Measurements from ENCODE around the gene MAPT. TPM values are rescaled to one million over a fixed set of nuclear protein-coding genes. Genes with fewer than 3 reads are reported as not detected.
"Not testable (repeated sequence)": the region's sequence is repeated elsewhere in the genome, so short reads cannot be mapped to it uniquely, and the experiment has no call there.

MAPT gene
- polyA plus RNA-seq, 3 donors, result 7.1 to 8.1 (median 7.4) TPM

DNA sequence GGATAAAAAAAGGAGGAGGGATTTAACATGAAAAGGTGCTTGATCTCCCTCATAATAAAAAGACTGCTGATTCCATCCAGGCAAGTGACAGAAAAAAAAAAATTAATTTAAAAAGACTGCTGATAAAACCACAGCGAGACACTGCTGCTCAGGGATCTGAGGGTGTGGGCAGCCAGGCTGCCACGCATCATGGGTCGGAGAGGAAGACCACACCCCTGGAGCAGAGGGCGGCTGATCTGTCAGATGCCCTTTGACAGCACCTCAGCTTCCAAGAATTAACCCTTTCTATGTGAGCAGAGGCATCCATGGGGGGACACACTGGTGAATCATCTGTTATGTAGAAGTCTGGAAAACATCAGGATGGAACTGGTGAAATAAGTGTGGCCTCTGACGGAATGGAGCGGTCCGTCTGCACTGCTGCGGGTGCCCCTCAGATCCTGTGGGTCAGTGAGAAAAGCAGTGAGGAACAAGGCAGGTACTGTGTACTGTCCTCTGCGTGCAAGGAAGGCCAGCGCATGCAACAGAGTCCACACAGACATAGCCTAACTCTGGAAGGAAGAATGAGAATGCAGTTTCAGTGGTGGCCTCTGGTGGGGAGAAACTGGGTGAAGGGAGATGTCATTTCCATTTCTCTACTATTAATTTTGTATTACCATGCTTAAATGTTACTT is 19.8 kb downstream of the MAPT start:
- DNase-seq (ENCODE audit: extremely low read depth in 1 of 11, low read depth in 9 of 11, low spot score in 4 of 11), result no peak

DNA sequence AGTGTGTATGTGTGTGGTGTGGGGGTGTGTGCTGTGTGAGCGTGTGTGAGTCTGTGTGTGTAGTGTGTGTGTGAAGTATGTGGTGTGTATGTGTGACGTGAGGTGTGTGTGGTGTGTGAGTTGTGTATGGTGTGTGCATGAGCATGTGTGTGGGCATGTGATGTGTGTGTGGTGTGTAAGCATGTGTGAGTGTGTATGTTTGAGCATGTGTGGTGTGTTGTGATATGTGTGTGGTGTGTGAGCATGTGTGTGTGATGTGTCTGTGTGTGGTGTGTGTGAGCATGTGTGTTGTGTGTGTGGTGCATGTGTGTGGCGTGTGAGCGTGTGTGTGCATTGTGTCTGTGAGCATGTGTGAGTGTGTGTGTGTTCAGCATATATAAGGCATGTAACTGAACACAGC is 20.9 kb downstream of the MAPT start:
- DNase-seq (ENCODE audit: extremely low read depth in 1 of 11, low read depth in 9 of 11, low spot score in 4 of 11), result no peak

DNA sequence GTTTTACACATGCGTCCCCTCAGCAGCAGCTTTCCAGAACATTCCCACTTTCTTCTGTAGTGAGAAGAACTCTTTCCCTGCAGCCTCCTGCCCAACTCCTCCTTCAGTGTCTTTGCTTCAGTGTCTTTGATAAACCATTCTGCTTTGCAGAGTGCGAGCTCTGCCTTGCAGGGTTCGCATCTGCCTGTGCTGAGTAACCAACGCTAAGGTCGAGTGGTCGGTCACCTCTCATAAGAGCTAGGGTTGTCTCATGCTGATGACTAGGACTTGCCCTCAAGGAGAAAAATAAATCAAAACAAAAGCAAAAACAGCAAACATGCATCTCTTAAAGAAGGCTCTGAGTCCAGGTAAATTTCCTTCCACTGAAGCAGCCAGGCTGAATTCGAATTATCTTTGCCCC is 22.7 kb downstream of the MAPT start:
- no peak for DNase-seq (ENCODE audit: extremely low read depth in 1 of 11, low read depth in 9 of 11, low spot score in 4 of 11)

DNA sequence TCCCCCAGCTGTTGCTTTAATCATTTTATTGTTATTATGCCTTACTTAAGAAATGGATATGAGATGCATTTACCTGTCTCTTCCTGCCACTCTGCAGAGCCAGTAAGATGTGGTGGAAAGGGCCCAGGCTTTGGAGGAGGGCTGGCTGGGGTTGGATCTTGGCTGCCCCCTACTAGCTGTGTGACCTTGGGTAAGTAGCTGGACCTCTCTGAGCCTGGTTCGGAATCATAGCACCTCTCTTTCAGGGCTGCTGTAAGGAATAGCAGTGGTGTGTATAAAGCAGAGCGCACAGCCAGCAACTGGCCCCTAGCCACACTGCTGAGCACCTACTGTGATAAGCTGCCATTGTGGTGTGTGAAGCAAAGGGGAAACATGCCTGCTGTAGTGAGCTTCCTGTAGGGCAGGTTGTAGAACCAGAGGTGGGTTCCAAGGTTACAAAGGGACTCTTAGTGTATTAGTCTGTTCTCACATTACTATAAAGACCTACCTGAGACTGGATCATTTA is 23.9 kb downstream of the MAPT start:
- DNase-seq (ENCODE audit: extremely low read depth in 1 of 11, low read depth in 9 of 11, low spot score in 4 of 11), result no peak

DNA sequence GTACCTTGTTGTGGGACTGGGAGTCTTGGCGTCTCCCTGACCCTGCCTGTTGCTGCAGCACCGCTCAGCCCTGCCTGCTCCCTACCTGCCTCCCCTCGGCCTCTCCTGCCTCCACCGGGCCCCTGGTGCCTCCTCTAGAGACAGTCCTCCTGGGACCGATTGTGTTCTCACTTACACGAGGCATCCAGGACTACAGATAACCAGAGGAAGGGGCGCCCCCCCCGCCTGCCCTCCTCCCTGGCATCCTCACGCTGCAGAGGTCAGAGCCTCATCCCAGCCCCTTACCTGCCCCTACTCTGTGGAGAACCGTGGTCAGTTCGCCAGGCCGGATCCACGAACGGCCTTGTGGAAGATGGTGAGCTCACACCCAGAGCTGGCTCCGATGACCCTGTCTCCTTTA is 24.8 kb downstream of the MAPT start:
- no peak for DNase-seq (ENCODE audit: extremely low read depth in 1 of 11, low read depth in 9 of 11, low spot score in 4 of 11)

DNA sequence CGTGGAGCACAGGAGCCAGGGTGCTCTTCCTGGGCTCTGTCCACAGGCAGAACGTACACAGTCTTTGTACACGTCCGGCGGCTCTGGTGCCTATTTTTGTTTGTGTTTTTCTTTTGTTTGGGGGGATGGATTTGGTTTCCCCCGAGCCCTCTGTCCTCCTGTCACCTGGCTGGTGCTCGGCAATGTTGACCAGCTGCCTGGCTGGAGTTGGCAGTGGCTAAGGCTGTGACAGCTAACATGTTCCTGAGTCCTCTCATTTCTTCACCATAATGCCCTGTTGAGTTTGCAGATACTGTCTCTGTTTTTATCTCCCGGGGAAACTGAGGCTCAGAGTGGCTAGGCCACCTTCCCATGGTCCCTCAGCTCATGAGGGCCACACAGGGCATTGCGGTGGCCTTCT is 25.7 kb downstream of the MAPT start:
- DNase-seq (ENCODE audit: extremely low read depth in 1 of 11, low read depth in 9 of 11, low spot score in 4 of 11), result no peak

DNA sequence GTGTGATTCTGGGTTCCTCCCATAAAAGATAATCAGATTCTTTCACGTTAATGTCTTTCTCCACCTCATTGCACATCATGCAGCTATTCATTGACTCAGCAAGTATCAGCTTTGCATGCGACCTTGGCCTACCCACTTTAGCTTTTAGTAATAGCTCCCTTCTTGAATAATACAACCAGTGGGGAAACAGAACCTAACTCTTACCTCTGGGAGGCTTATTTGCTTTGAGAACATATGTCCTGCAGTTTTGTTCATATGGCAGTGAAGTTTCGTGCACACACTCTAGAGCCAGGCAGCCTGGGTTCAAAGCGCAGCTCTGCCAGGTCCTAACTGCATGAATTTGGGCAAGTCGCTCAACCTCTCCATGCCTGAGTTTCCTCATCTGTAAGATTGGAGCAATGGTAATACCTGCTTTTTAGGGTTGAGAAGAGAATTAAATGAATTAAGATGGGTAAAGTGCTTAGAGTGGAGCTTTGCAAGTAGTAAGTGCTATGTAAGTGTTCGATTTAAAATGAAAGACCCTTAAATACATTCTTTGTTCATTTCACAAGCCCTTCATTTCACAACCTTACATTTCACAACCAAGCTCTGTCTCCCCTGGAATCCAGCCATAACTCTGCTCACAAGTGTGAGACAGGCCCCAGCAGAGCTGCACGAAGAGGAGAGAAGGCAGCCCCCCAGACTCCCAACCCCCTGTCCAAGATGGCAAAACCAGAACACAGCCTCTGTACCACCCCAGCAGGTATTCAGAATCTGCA is 29.3 kb downstream of the MAPT start:
- DNase-seq (ENCODE audit: extremely low read depth in 1 of 11, low read depth in 9 of 11, low spot score in 4 of 11), result no peak

DNA sequence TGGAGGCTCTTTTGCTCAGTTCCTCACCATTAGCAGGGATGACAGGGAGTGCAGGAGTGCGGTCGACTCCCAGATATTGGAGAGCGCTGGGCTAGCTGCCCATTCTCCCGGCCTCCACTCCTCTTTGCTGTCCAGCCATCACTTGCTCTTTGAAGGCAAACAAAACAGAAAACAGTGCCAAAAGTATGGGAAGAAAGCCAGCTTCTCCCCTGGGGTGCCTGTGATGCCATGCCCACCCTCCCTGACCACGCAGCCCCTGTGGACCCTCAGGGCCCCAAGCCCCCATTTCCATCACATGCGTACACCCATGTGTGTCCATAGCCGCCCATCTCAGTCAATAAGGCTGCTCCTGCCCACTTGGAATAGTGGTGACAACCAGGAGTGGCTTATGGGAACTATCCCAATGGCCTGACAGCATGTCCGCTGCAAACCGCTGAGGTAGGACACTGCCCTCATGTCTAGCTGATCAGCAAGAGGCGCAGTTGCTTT is 30.0 kb downstream of the MAPT start:
- no peak for DNase-seq (ENCODE audit: extremely low read depth in 1 of 11, low read depth in 9 of 11, low spot score in 4 of 11)

DNA sequence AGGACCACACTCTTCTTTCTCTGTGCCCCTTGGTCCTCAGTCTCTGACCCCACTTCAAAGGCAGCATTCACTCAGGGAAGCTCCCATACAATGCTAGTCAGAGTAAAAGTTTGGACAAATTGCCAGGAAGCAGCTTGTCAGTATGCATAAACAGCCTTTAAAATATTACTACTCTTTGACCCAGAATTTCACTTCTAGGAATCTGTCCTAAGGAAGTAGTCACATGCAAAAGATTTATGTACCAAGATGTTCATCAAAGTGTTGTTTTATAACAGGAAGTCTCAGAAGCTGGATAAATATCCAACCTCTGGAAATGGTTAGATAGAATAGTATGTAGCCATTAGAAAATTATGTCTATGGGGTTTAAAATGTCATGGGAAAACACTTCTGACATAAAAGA is 31.0 kb downstream of the MAPT start:
- DNase-seq (ENCODE audit: extremely low read depth in 1 of 11, low read depth in 9 of 11, low spot score in 4 of 11), result peak in 7 of 11 donors; percentile 30 to 63 (median 46)

DNA sequence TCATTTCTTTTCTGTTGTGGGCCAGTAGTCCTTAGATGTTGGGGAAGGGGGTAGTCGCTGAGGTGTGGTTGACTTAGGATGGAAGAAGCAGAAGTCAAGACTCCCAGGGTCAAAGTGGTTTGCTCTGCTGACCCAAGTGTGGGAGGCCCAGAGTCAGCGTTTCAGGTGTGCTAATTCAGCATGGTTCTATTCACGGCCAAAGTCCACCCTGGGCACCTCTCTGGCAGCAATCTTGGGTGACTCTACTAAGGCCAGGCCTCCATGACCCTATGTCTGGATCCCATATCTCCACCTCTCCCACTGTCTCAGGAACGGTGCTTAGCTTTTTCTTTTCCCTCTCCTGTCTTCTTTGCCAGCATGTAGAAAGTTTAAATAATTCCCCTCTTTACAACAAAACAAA is 32.9 kb downstream of the MAPT start:
- no peak for DNase-seq (ENCODE audit: extremely low read depth in 1 of 11, low read depth in 9 of 11, low spot score in 4 of 11)

DNA sequence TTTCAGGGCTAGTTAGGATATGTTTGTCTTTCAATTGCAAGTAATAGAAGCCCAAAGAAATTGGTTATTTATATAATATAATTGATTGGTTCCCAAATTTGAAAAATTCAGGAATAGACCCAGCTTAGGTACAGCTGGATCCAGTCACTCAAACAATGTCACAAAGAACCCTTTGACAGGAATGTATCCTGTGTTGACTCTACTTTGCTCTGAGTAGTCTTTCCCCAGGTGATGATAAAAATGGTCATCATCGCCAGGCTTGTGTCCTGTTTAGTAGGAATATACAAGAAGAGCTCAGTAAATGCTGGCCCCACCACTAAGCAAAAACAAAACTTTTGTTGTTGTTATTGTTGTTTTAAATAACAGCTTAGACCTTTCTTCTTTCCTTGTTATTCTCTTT is 35.0 kb downstream of the MAPT start:
- DNase-seq (ENCODE audit: extremely low read depth in 1 of 11, low read depth in 9 of 11, low spot score in 4 of 11), result no peak

DNA sequence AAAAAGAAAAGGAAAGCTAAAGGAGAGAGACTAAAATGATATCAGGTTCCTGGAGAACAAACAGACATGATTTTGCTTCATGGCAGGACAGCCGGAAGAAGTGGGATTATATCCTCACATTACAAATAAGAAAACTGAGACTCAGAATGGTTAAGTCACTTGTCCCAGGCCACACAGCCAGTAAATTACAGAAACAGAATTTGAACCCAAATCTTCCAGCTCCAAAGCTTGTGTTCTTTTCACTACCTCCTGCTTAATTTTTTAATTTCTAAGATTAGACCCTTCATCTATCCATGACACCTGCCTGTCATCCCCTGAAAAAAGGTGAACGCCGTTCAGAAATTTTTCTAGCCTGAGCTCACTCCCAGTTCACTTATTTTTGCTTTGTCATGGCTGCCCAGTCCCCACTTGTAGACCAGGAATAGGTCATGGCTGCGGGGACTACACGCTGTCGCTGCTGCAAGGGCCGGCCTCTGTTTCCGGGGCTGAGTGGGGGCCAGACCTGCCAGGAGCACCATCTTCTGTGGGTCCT is 36.1 kb downstream of the MAPT start:
- DNase-seq (ENCODE audit: extremely low read depth in 1 of 11, low read depth in 9 of 11, low spot score in 4 of 11), result no peak

DNA sequence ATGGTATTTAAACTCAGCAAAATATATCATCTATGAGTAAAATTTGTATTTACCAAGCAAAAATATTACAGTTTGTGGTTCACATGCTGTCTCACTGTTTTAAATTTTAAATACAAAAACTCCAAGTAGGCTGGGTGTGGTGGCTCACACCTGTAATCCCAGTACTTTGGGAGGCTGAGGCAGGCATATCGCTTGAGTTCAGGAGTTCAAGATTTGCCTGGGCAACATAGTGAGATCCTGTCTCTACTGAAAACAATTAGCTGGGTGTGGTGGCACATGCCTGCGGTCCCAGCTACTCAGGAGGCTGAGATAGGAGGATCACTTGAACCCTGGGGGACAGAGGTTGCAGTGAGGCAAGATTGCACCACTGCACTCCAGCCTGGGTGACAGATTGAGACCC is 37.3 kb downstream of the MAPT start:
- no peak for DNase-seq (ENCODE audit: extremely low read depth in 1 of 11, low read depth in 9 of 11, low spot score in 4 of 11)

DNA sequence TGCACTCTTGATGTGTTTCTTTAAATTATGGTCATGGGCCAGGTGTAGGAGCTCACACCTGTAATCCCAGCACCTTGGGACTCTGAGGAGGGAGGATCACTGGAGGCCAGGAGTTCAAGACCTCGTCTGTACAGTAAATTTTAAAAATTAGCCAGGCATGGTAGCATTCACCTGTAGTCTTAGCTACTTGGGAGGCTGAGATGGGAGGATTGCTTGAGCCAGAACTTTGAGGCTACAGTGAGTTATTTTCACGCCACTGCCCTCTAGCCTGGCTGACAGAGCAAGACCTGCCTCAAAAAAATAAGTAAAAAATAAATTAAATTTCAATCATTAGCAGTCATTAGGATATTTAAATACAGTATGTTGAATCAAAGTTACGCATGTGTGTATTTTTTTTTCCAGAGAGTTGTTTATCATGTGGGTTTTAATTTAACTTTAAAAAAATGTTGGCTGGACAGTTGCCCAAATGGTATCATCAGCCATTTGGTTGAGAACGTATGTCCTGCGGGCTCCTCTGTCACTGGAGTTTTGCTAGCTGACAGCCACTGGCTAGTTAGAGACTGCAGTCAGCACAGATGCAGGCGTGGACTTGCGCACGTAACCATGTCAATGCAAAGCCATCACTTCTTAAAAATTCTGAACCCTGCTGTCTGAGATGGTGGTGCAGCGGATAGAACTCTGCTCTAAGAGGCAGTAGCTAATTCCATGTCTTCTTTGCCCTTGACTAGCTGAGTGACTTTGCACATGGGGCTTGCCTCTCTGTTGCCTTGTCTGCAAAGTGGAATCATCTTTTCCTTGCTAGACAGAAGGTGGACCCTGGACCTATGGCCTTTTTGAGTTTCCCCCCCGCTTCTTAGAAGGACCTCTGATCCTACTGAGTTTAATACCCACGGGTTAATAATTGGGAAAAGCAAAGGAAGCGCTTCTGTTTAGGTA is 40.0 kb downstream of the MAPT start:
- DNase-seq (ENCODE audit: extremely low read depth in 1 of 11, low read depth in 9 of 11, low spot score in 4 of 11), result no peak

DNA sequence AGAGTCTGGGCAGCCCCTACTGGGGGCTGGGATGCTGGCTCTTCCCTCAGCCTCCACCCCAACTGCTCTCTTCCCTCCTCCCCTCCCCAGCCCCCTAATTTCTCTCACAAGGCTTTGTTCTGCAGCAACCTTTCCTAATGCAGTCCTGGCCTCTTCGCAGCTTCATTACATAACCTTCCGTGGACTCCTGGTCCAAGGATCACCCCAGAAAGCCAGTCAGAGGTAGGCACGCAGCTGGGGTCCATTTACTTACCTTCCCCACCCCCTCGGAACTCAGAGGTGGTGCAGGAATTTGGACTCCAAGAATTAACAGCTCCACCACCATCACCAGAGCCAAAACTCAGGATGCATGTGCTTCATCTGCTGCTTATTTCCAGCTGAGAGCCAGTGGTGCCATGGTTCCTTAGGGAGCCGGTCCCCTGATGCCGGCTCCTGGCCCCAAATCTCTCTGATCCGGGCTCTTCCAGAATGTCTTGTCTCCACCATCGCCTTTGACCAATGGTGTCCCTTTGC is 40.9 kb downstream of the MAPT start:
- no peak for DNase-seq (ENCODE audit: extremely low read depth in 1 of 11, low read depth in 9 of 11, low spot score in 4 of 11)

DNA sequence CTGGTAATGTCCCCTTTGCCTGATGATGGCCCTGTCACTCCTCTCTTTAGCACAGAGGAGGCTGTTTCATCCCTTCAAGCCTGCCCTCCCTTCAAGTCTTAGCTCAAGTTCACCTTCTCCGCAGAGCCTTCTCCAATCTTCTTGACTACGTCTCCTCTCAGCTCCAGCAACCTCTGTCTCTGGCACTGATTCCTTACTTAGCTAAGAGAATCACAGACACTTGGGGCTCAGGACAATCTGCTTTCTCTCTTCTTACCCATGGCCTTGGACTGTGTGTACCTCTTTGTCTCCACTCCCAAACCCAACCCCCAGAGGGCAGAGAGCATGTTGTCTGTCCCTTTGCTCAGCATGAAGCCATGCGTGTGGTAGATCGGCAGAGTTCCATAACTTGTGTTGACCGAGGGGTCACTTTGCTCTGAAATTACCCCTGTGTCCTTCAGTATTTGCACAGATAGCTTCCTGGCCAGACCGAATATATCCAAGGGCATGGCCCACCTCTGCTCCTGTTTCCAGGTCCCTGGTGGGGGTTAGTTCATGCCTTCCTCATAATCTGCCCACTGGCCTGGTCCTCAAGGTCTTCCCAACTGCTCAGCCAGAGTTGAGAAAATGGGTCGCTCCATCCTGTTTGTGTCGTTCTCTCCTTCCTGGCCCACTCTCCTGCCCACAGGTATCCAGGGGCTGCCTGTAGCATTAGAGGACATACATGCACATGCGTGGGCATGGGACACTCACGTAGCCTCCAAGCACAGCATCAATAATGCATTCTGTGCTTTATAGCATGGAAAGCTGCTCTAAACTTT is 41.6 kb downstream of the MAPT start:
- no peak for DNase-seq (ENCODE audit: extremely low read depth in 1 of 11, low read depth in 9 of 11, low spot score in 4 of 11)

DNA sequence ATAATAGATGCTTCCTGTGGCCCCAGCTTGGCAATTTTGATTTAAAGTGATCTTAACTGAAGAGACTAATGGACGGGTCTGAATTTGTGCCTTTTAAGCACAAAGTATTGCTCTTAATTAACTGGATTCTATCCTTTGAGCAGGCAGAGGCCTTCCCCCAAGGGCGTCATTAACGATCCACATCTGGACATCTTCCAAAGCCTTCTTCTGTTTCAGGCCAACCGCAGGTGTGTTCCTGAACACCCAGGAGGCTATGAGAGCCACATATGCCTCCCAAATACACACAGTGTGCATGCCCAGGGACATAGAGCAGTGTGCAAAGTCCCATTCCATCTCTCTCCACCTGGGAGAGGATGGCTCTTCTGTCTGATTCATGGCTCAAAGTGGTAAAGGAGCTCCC is 42.3 kb downstream of the MAPT start:
- no peak for DNase-seq (ENCODE audit: extremely low read depth in 1 of 11, low read depth in 9 of 11, low spot score in 4 of 11)

DNA sequence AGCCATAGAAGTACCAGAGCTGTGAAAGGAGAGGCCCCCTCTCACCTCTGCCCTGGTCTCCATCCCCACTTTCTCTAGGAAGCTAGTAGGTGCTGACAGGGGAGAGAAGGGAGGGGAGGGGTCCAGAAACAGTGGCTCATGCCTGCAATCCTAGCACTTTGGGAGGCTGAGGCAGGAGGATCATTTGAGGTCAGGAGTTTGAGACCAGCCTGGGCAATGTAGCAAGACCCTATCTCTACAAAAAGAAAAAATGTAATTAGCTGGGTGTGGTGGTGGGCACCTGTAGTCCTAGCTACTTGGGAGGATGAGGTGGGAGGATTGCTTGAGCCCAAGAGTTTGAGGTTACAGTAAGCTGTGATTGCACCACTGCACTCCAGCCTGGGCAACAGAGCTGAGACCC is 42.8 kb downstream of the MAPT start:
- not testable (repeated sequence) for DNase-seq (ENCODE audit: extremely low read depth in 1 of 11, low read depth in 9 of 11, low spot score in 4 of 11)

All from renal cortex interstitium (tissue), 11 donors.